Body of pancreas (tissue), 4 donors: Measurements from ENCODE around the gene CARD16.

Experiments used
- CTCF ChIP-seq, 7 experiments: fragments of 450-650 bp in 4 of 7; fragments of 200-600 bp in 3 of 7; sonication (generic) in 3 of 7; IDR thresholded peaks; one replicate each; pipeline ENCODE4 v1.5.1; 2016 to 2019; ENCODE audit warnings: antibody characterized with exemption in 7 of 7
- POLR2A ChIP-seq, 3 donors: fragments of 450-650 bp; IDR thresholded peaks; one replicate each; pipeline ENCODE4 v1.6.1; 2016; ENCODE audit warnings: antibody characterized with exemption in 3 of 3, mild to moderate bottlenecking in 2 of 3

DNA sequence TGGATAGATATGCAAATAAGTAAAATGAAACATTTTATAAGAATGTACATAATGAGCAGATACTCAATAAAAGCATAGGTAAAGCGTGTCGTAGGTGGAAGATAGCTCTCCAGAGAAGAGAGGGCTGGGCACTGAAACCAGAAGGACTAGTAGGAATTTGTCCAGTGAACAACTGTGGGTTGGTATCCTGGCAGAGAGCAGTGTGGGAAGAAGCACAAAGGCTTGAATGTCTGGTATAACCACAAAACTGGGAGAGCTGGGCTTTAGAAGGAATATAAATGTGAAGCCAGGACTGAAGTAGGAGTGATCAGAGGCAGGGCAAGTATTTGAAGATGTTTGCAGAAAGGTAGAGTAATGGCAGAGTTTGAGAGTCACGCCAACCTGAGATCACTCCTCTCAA is 33.1 kb upstream of the CARD16 start:
- no peak for TF ChIP-seq CTCF (IDR thresholded peaks at IDR 0.05)
- no peak for TF ChIP-seq POLR2A (IDR thresholded peaks at IDR 0.05)
